Neutrophil (primary cell): ENCODE results near the gene OTOP1.
A peak's percentile ranks its signal among the peaks of the same experiment; 100 is the strongest.
"Not testable (repeated sequence)": the region's sequence is repeated elsewhere in the genome, so short reads cannot be mapped to it uniquely, and the experiment has no call there.

ENCODE experiments used
- H3K27ac ChIP-seq: fragments of 200-600 bp; sonication (generic); 2 replicates; pipeline ENCODE4 v1.5.1; 2016; ENCODE audit warnings: mild to moderate bottlenecking, moderate library complexity
- H3K27me3 ChIP-seq: fragments of 200-600 bp; sonication (generic); 2 replicates; pipeline ENCODE4 v1.6.0; 2016; ENCODE audit warnings: mild to moderate bottlenecking
- H3K36me3 ChIP-seq: fragments of 200-600 bp; sonication (generic); 2 replicates; pipeline ENCODE4 v1.5.1; 2017
- H3K4me1 ChIP-seq, 2 experiments: fragments of 200-600 bp in 1 of 2; sonication (generic) in 1 of 2; 1 replicate in 1 of 2; 2 replicates in 1 of 2; pipeline versions ENCODE4 v1.5.1 to v1.6.1; 2013 to 2016; ENCODE audit warnings: low read depth in 1 of 2, low read length in 1 of 2, mild to moderate bottlenecking in 1 of 2, moderate library complexity in 1 of 2; ENCODE audit not compliant: control insufficient read depth in 1 of 2, insufficient read depth in 1 of 2
- H3K4me3 ChIP-seq, 2 experiments: fragments of 200-600 bp in 1 of 2; sonication (generic) in 1 of 2; 1 replicate in 1 of 2; 2 replicates in 1 of 2; pipeline ENCODE4 v1.5.1; 2013 to 2016; ENCODE audit warnings: low read depth in 1 of 2, low read length in 1 of 2, mild to moderate bottlenecking in 1 of 2, moderate library complexity in 1 of 2
- H3K9me3 ChIP-seq: fragments of 200-600 bp; sonication (generic); 2 replicates; pipeline ENCODE4 v1.5.1; 2016
- TF ChIP-seq, protein P1 (sequence below): fragments of 200-600 bp; sonication (generic); IDR thresholded peaks from 2 replicates; pipeline ENCODE4 v1.5.1; 2016; ENCODE audit warnings: antibody characterized with exemption

OTOP1 gene

DNA sequence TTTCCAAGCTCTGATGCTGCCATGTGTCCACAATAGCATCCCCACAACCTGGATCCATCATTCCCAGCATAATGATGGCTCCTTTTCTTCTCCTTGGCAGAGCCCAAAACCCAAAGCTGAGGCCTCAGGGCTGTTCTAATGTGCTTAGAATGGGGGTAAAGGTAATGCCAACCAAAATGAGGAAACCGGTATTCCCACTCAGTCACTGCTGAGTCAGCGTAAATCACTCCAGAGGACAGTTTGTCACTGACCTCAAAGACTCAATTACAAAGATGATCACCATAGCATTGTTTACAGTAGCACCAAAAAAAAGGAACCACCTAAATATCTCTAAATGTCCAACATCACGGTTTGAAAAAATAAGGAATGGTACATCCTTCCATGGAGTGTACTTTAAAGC lies 41.2 kb downstream of the OTOP1 start:
- Histone ChIP-seq H3K36me3 (no peaks in the 10 kb centered on the region), H3K9me3 (no peaks in the 10 kb centered on the region), H3K27ac (no peak overlapping the region), H3K27me3 (peaks cover 24% of the 10 kb centered on the region), H3K4me3 (no peak overlapping the region), H3K4me1 (no peaks in the 10 kb centered on the region)
- TF ChIP-seq, protein P1, sequence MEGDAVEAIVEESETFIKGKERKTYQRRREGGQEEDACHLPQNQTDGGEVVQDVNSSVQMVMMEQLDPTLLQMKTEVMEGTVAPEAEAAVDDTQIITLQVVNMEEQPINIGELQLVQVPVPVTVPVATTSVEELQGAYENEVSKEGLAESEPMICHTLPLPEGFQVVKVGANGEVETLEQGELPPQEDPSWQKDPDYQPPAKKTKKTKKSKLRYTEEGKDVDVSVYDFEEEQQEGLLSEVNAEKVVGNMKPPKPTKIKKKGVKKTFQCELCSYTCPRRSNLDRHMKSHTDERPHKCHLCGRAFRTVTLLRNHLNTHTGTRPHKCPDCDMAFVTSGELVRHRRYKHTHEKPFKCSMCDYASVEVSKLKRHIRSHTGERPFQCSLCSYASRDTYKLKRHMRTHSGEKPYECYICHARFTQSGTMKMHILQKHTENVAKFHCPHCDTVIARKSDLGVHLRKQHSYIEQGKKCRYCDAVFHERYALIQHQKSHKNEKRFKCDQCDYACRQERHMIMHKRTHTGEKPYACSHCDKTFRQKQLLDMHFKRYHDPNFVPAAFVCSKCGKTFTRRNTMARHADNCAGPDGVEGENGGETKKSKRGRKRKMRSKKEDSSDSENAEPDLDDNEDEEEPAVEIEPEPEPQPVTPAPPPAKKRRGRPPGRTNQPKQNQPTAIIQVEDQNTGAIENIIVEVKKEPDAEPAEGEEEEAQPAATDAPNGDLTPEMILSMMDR = no peak

DNA sequence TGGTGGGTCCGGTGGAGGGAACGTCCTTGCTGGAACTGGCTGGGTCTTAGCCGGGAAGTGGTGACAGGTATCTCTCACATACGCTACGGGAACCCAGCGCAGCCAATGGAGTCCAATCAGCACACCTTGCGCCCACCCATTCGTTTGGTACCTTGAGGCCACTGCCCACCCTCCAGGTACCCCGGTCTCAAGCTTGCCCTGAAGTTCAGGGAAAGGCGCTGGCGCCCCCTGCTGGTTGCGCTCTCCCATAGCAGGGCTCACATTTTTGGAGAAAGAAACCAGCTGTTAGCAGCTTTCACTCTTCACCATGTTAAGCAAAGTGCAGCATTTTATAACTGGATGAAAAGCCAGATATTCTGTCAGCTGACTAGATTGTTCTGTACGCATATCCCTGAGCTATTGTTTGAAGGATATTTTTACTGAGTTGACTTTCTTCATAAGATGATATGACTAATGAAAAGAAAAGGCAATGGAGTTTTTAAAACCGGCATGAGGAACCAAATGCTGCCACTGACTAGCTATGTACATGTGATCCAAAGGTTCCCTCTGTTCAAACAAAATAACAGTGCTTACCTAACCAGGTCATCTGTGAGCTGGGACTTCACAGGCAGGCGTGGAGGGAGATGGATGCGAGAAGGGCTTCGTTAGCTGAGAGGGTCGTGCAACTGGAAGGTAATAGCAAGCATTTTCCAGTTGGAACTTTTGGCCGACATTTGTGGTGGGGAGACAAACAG lies 43.7 kb downstream of the OTOP1 start:
- H3K36me3 ChIP-seq = no peaks in the 10 kb centered on the region

DNA sequence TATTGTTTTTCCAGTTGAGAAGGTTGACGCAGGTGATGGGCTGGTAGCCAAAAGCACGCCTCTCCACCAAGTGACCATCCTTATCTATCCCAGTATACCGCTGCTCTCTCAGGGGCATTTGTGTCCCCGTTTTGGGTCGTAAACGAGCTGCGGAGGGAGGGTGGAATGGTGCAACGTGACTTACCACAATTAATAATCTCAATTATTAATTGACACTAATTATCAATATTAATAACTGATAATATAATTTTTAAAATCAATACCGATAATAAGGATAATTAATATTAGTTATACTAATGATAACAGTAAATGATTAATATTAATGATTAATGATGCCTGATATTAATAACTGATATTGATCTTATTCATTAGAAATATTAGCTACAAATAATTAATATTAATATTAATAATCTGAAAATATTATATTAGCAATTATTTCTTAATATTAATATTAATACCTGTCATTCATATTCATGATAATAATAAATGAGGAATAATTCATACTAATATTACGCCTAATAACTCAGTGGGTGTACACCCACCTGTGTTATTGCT lies 56.1 kb downstream of the OTOP1 start:
- Histone ChIP-seq H3K4me1 (no peaks in the 10 kb centered on the region), H3K9me3 (no peaks in the 10 kb centered on the region), H3K27ac (no peak overlapping the region), H3K36me3 (no peaks in the 10 kb centered on the region), H3K27me3 (no peaks in the 10 kb centered on the region), H3K4me3 (no peak overlapping the region)
- TF ChIP-seq, protein P1 = no peak

More for the DNA sequence above, 43.7 kb downstream of the OTOP1 start:
- Histone ChIP-seq H3K27ac (no peak overlapping the region), H3K4me1 (no peaks in the 10 kb centered on the region), H3K4me3 (no peak overlapping the region), H3K27me3 (peaks cover 16% of the 10 kb centered on the region), H3K9me3 (no peaks in the 10 kb centered on the region)
- TF ChIP-seq, protein P1 = peak; percentile 36

DNA sequence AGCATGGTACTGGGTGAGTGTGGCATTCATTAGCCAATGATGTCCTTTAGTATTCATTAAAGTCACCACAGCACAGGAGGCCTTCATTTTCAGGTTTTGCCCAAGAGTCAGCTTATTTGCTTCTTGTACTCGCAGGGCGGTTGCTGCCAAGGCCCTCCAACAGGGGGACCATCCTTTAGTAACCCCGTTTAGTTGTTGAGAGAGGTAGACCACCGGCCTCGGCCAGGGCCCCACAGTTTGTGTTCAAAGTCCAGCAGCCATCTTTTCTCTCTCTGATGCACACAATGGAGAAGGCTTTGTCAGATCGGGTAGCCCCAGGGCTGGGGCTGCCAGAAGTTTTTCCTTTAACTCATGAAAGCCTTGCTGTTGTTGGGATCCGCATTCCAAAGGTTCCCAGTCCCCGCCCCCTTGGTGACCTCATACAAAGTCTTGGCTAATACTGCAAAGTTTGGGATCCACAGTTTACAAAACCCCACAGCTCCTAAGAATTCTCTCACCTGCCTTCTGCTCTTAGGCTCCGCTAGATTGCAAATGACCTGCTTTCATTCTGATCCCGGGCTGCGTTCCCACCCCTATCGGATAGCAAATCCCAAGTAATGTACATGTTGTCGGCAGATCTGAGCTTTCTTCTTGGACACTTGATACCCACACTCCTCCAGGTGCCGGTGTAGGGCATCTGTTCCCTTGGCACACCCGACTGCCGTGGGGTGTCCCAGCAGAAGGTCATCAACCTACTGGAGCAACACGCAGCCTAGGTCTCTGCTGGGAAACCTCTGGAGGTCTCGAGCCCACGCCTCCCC lies 58.5 kb downstream of the OTOP1 start:
- not testable (repeated sequence) for H3K9me3 ChIP-seq, H3K36me3 ChIP-seq, H3K4me3 ChIP-seq, H3K27me3 ChIP-seq, H3K4me1 ChIP-seq, H3K27ac ChIP-seq

DNA sequence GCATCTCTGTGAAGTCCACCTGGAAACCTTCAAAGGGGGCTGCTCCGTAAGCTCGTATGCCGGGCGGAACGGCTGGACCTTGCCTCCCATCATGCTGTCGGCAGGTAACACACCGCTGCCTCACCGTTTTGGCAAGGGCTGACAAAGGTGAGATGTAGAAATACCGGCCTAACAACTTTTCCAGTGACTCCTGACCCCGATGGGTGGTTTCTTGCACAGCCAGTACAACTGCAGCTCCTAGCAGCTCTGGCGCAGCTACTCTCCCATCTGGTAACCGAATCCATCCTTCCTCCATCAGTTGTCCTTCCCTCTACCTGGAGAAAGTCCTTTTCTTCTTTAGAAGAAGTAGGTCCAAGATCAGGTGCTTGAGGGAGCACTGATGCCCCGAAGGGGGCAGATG lies 59.7 kb downstream of the OTOP1 start:
- H3K27me3 ChIP-seq, H3K4me3 ChIP-seq, H3K36me3 ChIP-seq, H3K4me1 ChIP-seq, H3K27ac ChIP-seq, H3K9me3 ChIP-seq: not testable (repeated sequence)

DNA sequence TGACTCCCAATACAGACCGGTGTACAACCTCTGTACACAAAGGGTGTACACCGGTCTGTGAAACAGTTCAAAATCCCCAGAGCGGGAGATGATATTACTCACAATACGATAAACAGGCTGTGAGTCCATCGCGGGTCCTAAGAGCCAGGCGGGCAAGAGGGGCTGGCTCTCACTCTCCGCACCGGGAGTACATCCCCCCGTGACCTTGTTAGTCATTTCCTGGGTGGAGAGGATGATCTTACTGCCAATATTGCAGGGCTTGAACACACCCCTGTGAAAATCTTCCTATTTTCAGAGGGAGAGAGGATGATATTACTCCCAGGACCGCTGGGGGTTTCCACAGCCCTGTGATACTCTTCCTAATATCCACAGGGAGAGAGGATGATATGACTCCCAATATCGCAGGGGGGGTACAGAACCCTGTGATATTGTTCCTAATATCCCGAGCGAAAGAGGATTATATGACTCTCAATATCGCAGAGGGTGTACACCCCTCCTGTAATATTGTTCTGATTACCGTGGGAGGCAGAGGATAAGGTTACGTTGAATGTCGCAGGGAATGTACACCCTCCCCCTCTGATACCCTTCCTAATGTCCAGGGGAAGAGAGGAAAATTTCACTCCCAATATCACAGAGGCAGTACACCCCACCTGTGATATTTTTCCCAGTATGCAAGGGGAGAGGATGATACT lies 60.9 kb downstream of the OTOP1 start:
- H3K4me1 ChIP-seq, H3K4me3 ChIP-seq, H3K36me3 ChIP-seq, H3K27me3 ChIP-seq, H3K9me3 ChIP-seq, H3K27ac ChIP-seq: not testable (repeated sequence)

DNA sequence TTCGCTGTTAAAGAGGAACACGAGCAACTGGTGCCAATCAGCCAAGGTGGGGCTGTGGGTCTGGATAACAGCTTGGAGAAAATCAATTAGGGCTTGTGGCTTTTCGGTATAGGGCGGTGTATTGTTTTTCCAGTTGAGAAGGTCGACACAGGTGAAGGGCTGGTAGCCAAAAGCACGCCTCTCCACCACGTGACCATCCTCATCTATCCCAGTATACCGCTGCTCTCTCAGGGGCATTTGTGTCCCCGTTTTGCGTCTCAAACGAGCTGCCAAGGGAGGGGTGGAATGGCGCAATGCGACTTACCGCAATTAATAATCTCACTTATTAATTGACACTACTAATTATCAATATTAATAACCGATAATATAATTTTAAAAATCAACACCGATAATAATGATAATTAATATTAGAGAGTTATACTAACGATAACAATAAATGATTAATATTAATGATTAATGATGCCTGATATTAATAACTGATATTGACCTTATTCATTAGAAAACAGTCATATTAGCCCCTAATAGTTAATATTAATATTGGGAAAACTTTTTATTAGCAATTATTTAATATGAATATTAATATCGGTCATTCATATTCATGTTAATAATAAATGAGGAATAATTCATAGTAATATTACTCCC lies 62.1 kb downstream of the OTOP1 start:
- not testable (repeated sequence) for H3K27ac ChIP-seq, H3K4me1 ChIP-seq, H3K36me3 ChIP-seq, H3K4me3 ChIP-seq, H3K27me3 ChIP-seq, H3K9me3 ChIP-seq

DNA sequence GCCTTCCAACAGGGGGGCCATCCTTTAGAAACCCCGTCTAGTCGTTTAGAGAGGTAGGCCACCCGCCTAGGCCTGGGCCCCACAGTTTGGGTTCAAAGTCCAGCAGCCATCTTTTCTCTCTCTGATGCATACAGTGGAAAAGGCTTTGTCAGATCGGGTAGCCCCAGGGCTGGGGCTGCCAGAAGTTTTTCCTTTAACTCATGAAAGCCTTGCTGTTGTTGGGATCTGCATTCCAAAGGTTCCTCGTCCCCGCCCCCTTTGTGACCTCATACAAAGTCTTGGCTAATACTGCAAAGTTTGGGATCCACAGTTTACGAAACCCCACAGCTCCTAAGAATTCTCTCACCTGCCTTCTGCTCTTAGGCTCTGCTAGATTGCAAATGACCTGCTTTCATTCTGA lies 64.5 kb downstream of the OTOP1 start:
- not testable (repeated sequence) for H3K27me3 ChIP-seq, H3K36me3 ChIP-seq, H3K4me3 ChIP-seq, H3K4me1 ChIP-seq, H3K27ac ChIP-seq, H3K9me3 ChIP-seq

DNA sequence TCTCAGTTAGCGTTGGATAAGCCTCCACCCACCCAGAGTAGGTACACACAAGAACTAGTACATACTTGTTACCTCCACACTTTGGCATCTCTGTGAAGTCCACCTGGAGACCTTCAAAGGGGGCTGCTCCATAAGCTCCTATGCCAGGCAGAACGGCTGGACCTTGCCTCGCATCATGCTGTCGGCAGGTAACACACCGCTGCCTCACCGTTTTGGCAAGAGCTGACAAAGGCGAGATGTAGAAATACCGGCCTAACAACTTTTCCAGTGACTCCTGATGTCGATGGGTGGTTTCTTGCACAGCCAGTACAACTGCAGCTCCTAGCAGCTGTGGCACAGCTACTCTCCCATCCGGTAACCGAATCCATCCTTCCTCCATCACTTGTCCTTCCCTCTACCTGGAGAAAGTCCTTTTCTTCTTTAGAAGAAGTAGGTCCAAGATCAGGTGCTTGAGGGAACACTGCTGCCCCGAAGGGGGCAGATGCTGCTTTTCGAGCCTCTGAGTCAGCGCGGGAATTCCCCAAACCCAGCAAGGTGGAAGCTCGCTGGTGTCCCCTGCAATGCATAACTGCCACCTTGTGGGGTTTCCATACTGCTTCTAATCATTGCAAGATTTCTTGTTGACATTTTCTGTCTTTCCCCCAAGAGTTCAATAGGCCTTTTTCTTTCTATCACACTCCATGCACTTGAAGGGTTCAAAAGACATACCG lies 65.6 kb downstream of the OTOP1 start:
- not testable (repeated sequence) for H3K27me3 ChIP-seq, H3K9me3 ChIP-seq, H3K27ac ChIP-seq, H3K4me3 ChIP-seq, H3K4me1 ChIP-seq, H3K36me3 ChIP-seq
